ENCODE results near the gene SEC23IP.

DNA sequence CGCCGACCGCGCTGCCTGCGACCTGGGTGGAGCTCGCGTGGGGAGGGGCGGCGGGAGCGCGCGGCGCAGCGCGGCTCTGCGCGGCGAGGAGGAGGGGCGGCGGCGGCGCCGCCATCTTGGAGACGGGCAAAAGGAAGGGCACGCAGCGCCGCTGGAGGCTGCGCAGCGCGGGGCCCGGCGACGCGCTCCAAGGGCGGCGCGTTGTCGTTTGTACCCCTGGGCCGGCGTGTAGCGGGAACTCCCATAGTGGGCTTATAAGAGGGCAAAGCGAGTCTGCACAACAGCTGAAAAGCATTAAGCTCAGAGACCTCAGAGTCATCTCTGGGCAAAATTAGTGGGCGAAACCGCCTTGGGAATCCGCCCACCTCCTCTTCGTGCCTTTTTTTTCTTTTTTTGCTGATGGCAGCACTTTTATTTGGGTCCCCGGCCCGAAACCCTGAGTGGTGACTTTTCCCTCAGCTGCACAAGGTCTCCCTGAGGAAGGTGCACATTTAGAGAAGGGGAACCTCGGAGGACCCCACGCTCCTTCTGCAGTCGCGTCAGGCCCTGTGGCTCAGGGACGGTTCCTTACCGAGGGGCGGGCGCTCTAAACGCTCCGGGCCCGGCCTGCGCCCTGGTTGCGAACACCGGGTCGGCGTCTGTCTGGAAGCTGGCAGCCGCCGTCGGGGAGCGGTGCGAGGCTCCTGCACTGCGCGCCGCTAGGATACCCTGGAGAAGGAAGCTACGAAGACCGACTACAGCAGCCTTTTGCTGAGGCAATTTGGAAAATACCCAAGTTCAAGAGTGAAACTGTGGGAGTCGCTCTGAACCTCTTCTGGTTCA, 19.5 kb upstream of the SEC23IP start:
- TF ChIP-seq FOXM1 (IDR thresholded peaks at IDR 0.05; ENCODE audit: borderline replicate concordance, low read depth) (peak; percentile 37; the same call in 1 of the 2 replicates), TCF12 (IDR thresholded peaks at IDR 0.05; ENCODE audit: low read depth) (peak; percentile 34; the same call in 1 of the 2 replicates), CREB1 (IDR thresholded peaks at IDR 0.05; ENCODE audit: low read depth) (peak; percentile 52; the same call in 1 of the 2 replicates), EP300 (IDR thresholded peaks at IDR 0.05; ENCODE audit: borderline replicate concordance) (no peak), ZBTB7A (IDR thresholded peaks at IDR 0.05; ENCODE audit: low read depth) (no peak; the same call in 1 of the 2 replicates), TAF1 (IDR thresholded peaks at IDR 0.05; ENCODE audit: low read depth) (peak; percentile 69), RAD21 (IDR thresholded peaks at IDR 0.05; ENCODE audit: low read depth) (no peak), CEBPB (IDR thresholded peaks at IDR 0.05) (no peak; the same call in 1 of the 2 replicates), NFIC (IDR thresholded peaks at IDR 0.05) (peak; percentile 58; the same call in 1 of the 2 replicates), YY1 (IDR thresholded peaks at IDR 0.05; ENCODE audit: low read depth) (peak; percentile 98), EGR1 (IDR thresholded peaks at IDR 0.05) (peak; percentile 60; the same call in 1 of the 2 replicates)
- TF ChIP-seq, protein P1, sequence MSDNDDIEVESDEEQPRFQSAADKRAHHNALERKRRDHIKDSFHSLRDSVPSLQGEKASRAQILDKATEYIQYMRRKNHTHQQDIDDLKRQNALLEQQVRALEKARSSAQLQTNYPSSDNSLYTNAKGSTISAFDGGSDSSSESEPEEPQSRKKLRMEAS (IDR thresholded peaks at IDR 0.05), result peak; percentile 79
- TF ChIP-seq, protein P2, sequence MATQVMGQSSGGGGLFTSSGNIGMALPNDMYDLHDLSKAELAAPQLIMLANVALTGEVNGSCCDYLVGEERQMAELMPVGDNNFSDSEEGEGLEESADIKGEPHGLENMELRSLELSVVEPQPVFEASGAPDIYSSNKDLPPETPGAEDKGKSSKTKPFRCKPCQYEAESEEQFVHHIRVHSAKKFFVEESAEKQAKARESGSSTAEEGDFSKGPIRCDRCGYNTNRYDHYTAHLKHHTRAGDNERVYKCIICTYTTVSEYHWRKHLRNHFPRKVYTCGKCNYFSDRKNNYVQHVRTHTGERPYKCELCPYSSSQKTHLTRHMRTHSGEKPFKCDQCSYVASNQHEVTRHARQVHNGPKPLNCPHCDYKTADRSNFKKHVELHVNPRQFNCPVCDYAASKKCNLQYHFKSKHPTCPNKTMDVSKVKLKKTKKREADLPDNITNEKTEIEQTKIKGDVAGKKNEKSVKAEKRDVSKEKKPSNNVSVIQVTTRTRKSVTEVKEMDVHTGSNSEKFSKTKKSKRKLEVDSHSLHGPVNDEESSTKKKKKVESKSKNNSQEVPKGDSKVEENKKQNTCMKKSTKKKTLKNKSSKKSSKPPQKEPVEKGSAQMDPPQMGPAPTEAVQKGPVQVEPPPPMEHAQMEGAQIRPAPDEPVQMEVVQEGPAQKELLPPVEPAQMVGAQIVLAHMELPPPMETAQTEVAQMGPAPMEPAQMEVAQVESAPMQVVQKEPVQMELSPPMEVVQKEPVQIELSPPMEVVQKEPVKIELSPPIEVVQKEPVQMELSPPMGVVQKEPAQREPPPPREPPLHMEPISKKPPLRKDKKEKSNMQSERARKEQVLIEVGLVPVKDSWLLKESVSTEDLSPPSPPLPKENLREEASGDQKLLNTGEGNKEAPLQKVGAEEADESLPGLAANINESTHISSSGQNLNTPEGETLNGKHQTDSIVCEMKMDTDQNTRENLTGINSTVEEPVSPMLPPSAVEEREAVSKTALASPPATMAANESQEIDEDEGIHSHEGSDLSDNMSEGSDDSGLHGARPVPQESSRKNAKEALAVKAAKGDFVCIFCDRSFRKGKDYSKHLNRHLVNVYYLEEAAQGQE (IDR thresholded peaks at IDR 0.05; ENCODE audit: low read depth), result no peak
- TF ChIP-seq, protein P3, sequence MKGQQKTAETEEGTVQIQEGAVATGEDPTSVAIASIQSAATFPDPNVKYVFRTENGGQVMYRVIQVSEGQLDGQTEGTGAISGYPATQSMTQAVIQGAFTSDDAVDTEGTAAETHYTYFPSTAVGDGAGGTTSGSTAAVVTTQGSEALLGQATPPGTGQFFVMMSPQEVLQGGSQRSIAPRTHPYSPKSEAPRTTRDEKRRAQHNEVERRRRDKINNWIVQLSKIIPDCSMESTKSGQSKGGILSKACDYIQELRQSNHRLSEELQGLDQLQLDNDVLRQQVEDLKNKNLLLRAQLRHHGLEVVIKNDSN (IDR thresholded peaks at IDR 0.05), result peak; percentile 71
